Jurkat, Clone E6-1 (cell line): Measurements from ENCODE around the gene RENBP.
A peak's percentile ranks its signal among the peaks of the same experiment; 100 is the strongest.

ENCODE experiments used
- DNase-seq: peaks from one replicate; pipeline ENCODE4 v3.0.0-alpha.2; 2011; ENCODE audit warnings: low read depth, low spot score
- H3K4me3 ChIP-seq: 2 replicates; pipeline ENCODE4 v1.5.1; 2011; ENCODE audit warnings: mild to moderate bottlenecking, low read length, control low read depth, moderate library complexity

RENBP gene

GRCh38 chrX:153941336-153942252 is 2.8 kb downstream of the RENBP start:
- no peak overlapping the region for H3K4me3 ChIP-seq
- DNase-seq: no peak

GRCh38 chrX:153939573-153939972 is 4.9 kb downstream of the RENBP start:
- no peak overlapping the region for H3K4me3 ChIP-seq
- DNase-seq: no peak

GRCh38 chrX:153938226-153938786 is 6.1 kb downstream of the RENBP start:
- peak; percentile 15 for DNase-seq
- no peak overlapping the region for H3K4me3 ChIP-seq

GRCh38 chrX:153937056-153937455 is 7.4 kb downstream of the RENBP start:
- DNase-seq: no peak
- no peak overlapping the region for H3K4me3 ChIP-seq

- DNase-seq: no peak
- H3K4me3 ChIP-seq: peak overlapping the region; percentile 50
These were observed 9.1 kb downstream of the RENBP start for GRCh38 chrX:153935326-153935851.

GRCh38 chrX:153934762-153935325 is 9.6 kb downstream of the RENBP start, which contains the start of gene NAA10:
Gene NAA10 (minus strand): TSS chrX:153935037. CDS start chrX:153934904, 133 bp downstream.
- no peak for DNase-seq

GRCh38 chrX:153934148-153934761 is 10.2 kb downstream of the RENBP start:
- DNase-seq: no peak
- peak overlapping the region; percentile 63 for H3K4me3 ChIP-seq

More at GRCh38 chrX:153934762-153935325, 9.6 kb downstream of the RENBP start, which contains the start of gene NAA10:
- H3K4me3 ChIP-seq: peak within 1 kb of the TSS; percentile 63

- DNase-seq: no peak
- peak overlapping the region; percentile 63 for H3K4me3 ChIP-seq
These were observed 10.7 kb downstream of the RENBP start for GRCh38 chrX:153933748-153934147.

- no peak overlapping the region for H3K4me3 ChIP-seq
- DNase-seq: no peak
These were observed 12.1 kb downstream of the RENBP start for GRCh38 chrX:153932220-153932915.

GRCh38 chrX:153931748-153932147 is 12.7 kb downstream of the RENBP start:
- no peak overlapping the region for H3K4me3 ChIP-seq
- no peak for DNase-seq

GRCh38 chrX:153931151-153931550 is 13.3 kb downstream of the RENBP start:
- H3K4me3 ChIP-seq: no peak overlapping the region
- no peak for DNase-seq

GRCh38 chrX:153930011-153930910 is 14.2 kb downstream of the RENBP start:
- H3K4me3 ChIP-seq: no peak overlapping the region
- no peak for DNase-seq

GRCh38 chrX:153929576-153929975 is 14.9 kb downstream of the RENBP start:
- H3K4me3 ChIP-seq: peak overlapping the region; percentile 51
- DNase-seq: no peak

- H3K4me3 ChIP-seq: peak overlapping the region; percentile 51
- DNase-seq: no peak
These were observed 15.6 kb downstream of the RENBP start for GRCh38 chrX:153928846-153929245.

GRCh38 chrX:153927922-153928760 is 16.3 kb downstream of the RENBP start:
- peak; percentile 96 for DNase-seq

GRCh38 chrX:153927672-153927921 is 16.8 kb downstream of the RENBP start:
- no peak for DNase-seq
- peak overlapping the region; percentile 85 for H3K4me3 ChIP-seq

More at GRCh38 chrX:153927922-153928760, 16.3 kb downstream of the RENBP start:
- H3K4me3 ChIP-seq: peak overlapping the region; percentile 85
